ENCODE results near the gene APRT.

The APRT gene

DNA sequence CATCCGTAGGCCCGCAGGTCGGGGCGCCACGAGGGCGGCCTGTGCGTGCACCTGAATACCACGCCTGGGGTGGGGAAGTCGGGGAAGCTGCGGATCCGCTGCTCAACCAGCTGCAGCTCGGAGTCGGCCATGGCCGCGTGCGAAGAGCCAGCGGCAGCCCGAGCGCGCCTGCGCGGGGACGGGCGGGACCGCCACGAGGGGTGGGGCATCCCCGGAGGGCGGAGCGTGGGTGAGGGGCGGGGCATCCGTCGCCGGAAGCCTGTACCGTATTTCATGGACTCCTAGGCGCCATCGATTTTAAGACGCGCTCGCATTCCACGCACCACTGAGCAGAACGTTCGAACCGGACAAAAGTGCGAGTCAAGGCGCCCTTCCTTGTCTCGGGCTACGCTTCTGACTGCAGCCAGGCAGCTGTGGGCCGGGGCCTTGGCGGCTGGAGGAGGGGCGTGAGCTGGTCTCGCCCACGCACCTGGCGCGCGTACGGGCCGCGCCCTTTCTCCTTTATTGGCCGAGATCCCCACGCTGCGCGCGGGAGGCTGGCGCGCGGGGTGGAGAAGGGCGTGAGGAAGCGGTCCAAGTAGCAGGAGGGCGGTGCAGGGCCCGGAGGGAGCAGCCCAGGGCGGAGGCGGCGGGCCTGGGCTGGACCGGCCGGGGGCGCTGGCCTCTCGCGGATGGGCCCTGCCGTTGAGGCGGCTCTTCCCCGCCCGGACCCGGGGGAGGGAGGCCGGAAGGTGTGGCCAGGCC, at the start of gene APRT:
Gene APRT (minus strand): TSS at position 160 of the 744 bp plus-strand sequence. CDS start 29 bp downstream, at position 131.
- DNase-seq (ENCODE audit: low read depth in 3 of 3, low spot score in 1 of 3), result peak; percentile 91 to 99 (median 96)

- DNase-seq (ENCODE audit: low read depth in 3 of 3, low spot score in 1 of 3), result no peak
These were observed 49.6 kb upstream of the APRT start for GRCh38 chr16:88861359-88861758.

GRCh38 chr16:88859381-88860091, 47.8 kb upstream of the APRT start:
- no peak for DNase-seq (ENCODE audit: low read depth in 3 of 3, low spot score in 1 of 3)

GRCh38 chr16:88857728-88858339, 46.1 kb upstream of the APRT start:
- DNase-seq (ENCODE audit: low read depth in 3 of 3, low spot score in 1 of 3), result peak; percentile 40 to 60 (median 53)

GRCh38 chr16:88856828-88857727, 45.4 kb upstream of the APRT start, which contains the start of the genes GALNS and TRAPPC2L:
Gene GALNS, minus strand, starts transcription at chr16:88856947. Its CDS starts 70 bp downstream, at chr16:88856877.
Gene TRAPPC2L, plus strand, starts transcription at chr16:88857127. Its CDS starts 24 bp downstream, at chr16:88857151.
- DNase-seq (ENCODE audit: low read depth in 3 of 3, low spot score in 1 of 3), result peak; percentile 97 to 99 (median 98)

GRCh38 chr16:88856122-88856827, 44.5 kb upstream of the APRT start:
- DNase-seq (ENCODE audit: low read depth in 3 of 3, low spot score in 1 of 3), result no peak

DNA sequence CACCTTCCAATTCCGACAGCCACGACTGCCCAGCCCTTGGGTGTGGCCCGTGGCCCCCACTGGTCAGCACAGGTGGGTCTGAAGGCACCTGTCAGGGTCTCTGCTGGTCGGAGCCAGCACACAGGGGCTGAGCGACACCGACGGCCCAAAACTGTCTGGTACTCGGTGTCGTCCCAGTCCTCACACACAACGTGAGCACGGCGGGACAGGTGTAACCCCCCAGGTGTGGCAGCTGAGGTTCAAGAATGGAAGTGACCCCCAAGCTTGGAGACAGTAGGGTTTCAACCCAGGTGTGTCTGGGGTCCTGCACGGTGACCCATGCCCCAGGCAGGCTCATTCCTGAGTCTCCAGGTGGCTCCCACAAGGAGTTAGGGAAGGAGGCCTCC, 44.0 kb upstream of the APRT start:
- no peak for DNase-seq (ENCODE audit: low read depth in 3 of 3, low spot score in 1 of 3)

DNA sequence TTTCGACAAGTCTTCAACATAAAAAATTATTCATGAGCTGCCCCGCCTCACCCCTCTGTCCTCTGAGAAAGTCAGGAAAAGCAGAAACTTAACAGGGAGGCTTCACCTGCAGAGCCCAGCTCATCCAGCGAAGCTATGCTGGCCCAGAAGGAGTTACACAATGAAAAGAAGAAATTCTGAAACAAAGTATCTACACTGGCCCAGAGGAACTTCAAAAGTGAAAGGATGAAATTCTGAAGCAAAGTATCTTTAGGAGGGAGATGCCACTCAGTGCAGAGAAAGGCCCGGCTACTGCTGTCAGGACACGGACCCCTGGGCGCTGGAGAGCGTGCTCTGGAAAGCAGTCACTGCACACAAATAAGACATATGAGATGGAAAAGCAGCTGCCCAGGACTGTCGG, 43.4 kb upstream of the APRT start:
- DNase-seq (ENCODE audit: low read depth in 3 of 3, low spot score in 1 of 3), result no peak

GRCh38 chr16:88854306-88855111, 42.8 kb upstream of the APRT start:
- DNase-seq (ENCODE audit: low read depth in 3 of 3, low spot score in 1 of 3), result no peak

DNA sequence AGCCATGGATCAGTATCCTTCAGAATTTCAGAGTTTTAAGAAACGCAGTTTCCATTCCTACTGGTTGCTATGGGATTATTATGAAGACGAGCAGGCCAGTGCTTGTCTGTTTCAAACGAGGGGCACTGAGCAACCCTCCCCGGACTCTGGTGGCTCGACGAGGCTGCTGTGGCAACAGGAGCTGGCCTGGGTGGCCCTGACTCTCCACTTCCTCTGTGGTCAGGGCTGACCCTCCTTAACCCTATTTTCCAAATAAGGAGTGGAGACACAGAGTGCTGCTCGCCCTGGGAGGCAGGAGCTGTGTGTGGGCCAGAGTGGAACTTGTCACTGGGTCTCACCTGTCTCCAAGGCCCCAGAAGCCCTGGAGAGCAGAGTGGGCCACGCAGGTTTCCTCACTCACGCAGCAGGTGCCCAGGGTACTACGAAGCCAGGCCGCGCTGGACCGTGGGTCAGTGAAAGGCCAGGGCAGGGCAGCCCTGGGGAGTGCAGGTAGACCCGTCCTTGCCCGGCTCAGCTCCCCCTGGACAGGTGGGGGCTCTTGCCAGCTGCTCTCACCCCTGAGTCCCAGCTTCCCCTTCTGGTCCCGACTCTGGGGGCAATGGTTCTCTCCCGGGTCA, 41.7 kb upstream of the APRT start:
- DNase-seq (ENCODE audit: low read depth in 3 of 3, low spot score in 1 of 3), result no peak

DNA sequence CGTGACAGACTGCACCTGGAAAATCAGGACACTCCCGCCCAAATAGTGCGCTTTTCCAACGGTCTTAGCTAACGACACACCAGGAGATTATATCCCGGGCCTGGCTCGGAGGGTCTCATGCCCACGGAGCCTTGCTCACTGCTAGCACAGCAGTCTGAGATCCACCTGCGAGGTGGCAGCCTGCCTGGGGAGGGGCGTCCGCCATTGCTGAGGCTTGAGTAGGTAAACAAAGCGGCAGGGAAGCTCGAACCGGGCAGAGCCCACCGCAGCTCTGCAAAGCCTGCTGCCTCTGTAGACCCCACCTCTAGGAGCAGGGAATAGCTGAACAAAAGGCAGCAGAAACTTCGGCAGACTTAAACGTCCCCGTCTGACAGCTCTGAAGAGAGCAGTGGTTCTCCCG, 39.9 kb upstream of the APRT start:
- DNase-seq (ENCODE audit: low read depth in 3 of 3, low spot score in 1 of 3), result no peak

- no peak for DNase-seq (ENCODE audit: low read depth in 3 of 3, low spot score in 1 of 3)
These were observed 38.9 kb upstream of the APRT start for GRCh38 chr16:88850531-88851199.

DNA sequence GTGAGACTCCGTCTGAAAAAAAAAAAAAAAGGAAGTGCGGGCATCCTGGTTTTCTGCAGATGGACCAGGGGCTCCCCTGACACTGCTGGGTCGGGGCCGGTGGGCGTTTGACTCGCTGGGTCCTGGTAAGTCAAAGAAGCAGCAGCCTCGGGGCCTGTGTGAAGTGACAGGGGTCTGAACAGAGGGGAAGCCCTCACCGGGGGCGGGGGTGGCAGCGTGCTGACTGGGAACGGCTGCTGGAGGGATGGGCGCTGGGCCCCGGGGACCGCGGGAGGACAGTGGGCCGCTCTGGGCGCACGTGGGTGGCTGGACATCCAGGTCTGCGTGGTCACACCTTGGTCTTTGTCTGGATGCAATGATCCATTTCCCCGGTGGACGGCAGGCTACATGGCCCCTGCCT, 36.8 kb upstream of the APRT start:
- no peak for DNase-seq (ENCODE audit: low read depth in 3 of 3, low spot score in 1 of 3)

GRCh38 chr16:88847654-88848053, 35.9 kb upstream of the APRT start:
- no peak for DNase-seq (ENCODE audit: low read depth in 3 of 3, low spot score in 1 of 3)

DNA sequence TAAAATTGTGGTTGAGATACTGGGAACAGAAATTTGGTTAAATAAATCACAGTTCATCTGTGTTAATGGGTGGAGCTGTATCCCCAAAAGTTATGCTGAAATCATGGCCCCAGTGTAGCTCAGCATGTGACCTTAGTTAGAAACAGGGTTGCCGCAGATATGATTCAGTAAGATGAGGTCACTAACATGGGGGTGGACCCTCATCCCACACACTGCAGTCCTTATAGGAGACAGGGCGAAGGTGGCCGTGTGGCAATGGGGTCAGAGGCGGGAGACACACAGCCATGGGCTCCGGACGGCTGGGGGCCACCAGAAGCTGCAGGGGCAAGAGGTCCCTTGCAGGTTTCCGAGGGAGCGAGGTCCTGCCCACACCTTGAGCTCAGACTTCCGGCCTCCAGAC, 34.4 kb upstream of the APRT start:
- DNase-seq (ENCODE audit: low read depth in 3 of 3, low spot score in 1 of 3), result no peak

DNA sequence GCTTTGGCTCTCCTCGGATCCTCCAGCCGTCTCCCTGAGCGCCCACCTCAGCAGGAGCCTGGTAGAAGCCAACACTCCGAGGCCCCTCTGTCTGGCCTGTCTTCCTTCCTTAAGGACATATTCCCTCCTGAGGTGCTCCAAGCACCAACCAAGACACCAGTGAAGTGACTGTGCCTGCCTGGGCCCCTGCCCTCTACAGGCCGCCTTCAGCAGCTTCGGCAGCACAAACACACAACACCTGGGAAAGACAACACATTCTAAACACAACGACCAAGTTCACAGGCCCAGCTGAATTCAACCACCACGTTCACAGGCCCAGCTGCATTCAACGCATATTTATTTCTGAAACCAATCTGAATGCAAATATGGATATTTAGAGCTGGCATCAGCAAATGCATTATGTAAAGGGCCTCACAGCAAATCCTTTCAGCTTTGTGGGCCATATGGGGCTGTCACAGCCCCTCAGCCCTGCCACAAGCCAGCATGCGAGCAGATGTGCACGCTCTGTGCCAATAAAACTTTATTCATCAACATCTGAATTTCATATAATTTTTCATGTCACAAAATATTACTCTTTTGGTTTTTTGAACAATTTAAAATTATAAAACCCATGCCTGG, 32.8 kb upstream of the APRT start:
- no peak for DNase-seq (ENCODE audit: low read depth in 3 of 3, low spot score in 1 of 3)

DNA sequence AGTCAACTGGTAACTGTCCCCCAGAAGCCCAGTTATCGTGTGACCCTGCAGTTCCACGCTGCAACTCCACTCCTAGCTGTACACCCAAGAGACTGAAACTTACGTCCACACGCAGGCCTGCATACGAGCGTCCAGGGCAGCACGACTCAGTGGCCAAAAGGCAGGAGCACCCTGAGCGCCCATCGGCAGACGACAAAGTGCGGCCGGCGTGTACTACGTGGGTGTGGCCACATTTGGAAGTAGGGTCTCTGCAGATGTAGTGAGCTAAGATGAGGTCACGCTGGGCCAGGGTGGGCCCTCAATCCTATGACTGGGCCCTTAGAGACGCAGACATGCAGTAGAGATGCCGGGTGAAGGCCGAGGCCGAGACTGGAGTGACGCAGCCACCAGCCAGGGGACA, 31.5 kb upstream of the APRT start:
- no peak for DNase-seq (ENCODE audit: low read depth in 3 of 3, low spot score in 1 of 3)

- DNase-seq (ENCODE audit: low read depth in 3 of 3, low spot score in 1 of 3), result no peak
These were observed 31.1 kb upstream of the APRT start for GRCh38 chr16:88842806-88843205.

Data from stimulated activated CD4-positive, alpha-beta T cell treated with anti-CD3 and anti-CD28 coated beads, TNF-alpha, amount 100 ng/mL, for 1 hour (primary cell).